Large intestine (tissue), 3 donors: Measurements from ENCODE around the gene NUP210L. TPM values are rescaled to one million over a fixed set of nuclear protein-coding genes. Genes with fewer than 3 reads are reported as not detected.
A peak's percentile ranks its signal among the peaks of the same experiment; 100 is the strongest.

Experiments used
- DNase-seq, 2 donors: peaks; one replicate each; pipeline versions ENCODE4 v3.0.0 to v3.0.0-alpha.2; 2013
- H3K27ac ChIP-seq: one replicate; pipeline ENCODE4 v1.5.1; 2013; ENCODE audit warnings: low read length
- H3K27me3 ChIP-seq: 2 replicates; pipeline ENCODE4 v1.6.1; 2013; ENCODE audit warnings: low read length; ENCODE audit not compliant: control insufficient read depth, insufficient read depth
- H3K36me3 ChIP-seq: 2 replicates; pipeline ENCODE4 v1.6.1; 2013; ENCODE audit warnings: low read length; ENCODE audit not compliant: control insufficient read depth, insufficient read depth
- H3K4me1 ChIP-seq: one replicate; pipeline ENCODE4 v1.6.1; 2013; ENCODE audit warnings: low read length; ENCODE audit not compliant: control insufficient read depth, insufficient read depth
- H3K4me3 ChIP-seq: one replicate; pipeline ENCODE4 v1.5.1; 2013; ENCODE audit warnings: low read length
- H3K9me3 ChIP-seq: one replicate; pipeline ENCODE4 v1.6.1; 2013; ENCODE audit warnings: mild to moderate bottlenecking, low read depth, low read length, moderate library complexity; ENCODE audit not compliant: control insufficient read depth
- WGBS: methylation state at CpG from one replicate; pipeline ENCODE4 v1.1.5; 2013; ENCODE audit warnings: low lambda C conversion rate; ENCODE audit not compliant: insufficient coverage; 5-methylcytosine and 5-hydroxymethylcytosine counted together
- polyA plus RNA-seq: library from polyadenylated mRNA; unstranded; fragments of 120-200 nt; gene quantifications from one replicate; pipeline ENCODE4 v1.2.1, GENCODE V29; 2013

Gene NUP210L
- polyA plus RNA-seq, 1 donor: 0.03 TPM

DNA sequence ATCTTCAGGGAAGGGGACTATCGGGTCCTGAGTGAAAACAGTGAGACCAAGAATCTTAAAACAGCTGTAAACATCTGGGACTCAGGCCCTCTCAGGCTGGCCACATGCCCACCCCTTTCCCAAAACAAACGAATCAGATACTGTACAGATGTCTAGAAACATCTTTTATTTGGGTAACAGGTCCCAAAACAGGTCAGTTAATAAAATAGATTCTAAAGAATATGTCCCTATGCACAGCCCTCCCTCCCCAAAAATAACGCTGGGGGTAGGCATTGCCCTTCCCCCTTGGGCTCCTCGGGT lies 196.0 kb downstream of the NUP210L start:
- peaks cover 28% of the 10 kb centered on the region for H3K36me3 ChIP-seq
- no peaks in the 10 kb centered on the region for H3K27me3 ChIP-seq
- DNase-seq: no peak
- peak overlapping the region; percentile 14 for H3K27ac ChIP-seq
- 0% methylated on average over 1 of the region's 4 CpGs for WGBS
- no peaks in the 10 kb centered on the region for H3K9me3 ChIP-seq
- peak overlapping the region; percentile 19 for H3K4me3 ChIP-seq
- peaks cover 37% of the 10 kb centered on the region for H3K4me1 ChIP-seq

DNA sequence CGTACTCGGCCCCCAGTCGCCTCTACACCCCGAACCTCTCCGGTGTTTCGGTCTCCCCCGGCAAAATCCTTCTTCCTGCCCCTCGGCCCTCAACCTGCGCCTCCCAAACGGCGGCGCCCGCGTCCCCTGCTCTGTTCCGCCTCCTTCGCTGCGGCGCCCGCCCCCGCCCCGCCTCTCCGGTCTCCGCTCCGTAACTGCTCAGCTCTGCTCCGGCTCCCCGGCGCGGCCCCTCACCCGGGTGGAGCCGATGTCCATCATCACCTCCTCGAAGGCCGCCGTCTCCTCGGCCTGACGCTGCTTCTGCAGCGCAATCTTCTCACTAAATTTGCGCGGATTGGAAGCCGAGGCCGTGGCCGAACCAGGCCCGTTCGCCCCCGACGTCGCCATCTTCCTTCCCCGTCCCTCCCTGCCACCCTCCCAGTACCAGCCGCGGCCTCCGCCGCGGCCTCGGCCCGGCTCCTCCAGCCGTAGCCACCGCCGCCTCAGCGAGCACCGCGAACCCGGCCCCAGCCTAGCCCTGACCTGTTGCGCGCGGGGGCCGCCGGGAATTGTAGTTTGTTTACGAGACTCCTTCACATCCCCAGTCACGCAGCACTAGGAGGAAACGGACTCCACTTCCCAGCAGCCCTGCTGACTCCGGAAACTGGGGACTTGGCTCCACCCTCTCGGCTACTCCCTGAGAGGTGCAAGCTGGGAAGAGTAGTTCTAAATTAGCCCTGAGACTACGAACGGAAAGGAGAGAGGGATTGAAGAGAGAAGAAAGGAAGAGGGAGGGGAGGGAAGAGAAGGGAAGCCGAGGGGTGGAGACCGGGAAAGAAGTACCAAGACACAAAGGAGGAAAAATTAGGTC lies 196.5 kb downstream of the NUP210L start, which contains the start of gene CRTC2:
Gene CRTC2, minus strand, starts transcription at position 502 of the 850 bp plus-strand sequence. Its CDS starts 115 bp downstream, at position 387.
- WGBS: 5% methylated on average over 4 of the region's 75 CpGs
- H3K27me3 ChIP-seq: no peaks in the 10 kb centered on the region
- H3K9me3 ChIP-seq: no peaks in the 10 kb centered on the region
- H3K4me1 ChIP-seq: peaks cover 37% of the 10 kb centered on the region
- DNase-seq: peak; percentile 98 to 99
- H3K27ac ChIP-seq: peak within 1 kb of the TSS; percentile 77
- H3K4me3 ChIP-seq: peak within 1 kb of the TSS; percentile 80
- H3K36me3 ChIP-seq: peaks cover 34% of the 10 kb centered on the region

DNA sequence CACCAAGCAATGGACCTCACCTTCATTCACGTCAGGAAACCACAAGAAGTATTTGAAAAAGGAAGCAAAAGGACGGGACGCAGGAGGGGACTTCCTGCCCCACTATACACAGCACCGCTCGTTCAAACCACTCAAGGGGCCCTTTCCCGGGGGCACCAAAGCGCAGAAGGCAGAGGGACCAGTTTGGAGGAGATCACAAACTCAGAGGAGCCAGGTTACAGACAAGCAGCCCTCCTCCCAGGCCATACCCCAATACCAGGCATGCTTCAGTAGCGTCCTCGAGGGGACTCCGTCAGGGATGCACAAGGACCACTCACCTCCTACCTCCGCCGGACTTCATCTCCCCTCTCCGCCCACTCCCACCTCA lies 197.1 kb downstream of the NUP210L start:
- Histone ChIP-seq H3K27ac (peak overlapping the region; percentile 77), H3K4me3 (peak overlapping the region; percentile 80), H3K36me3 (peaks cover 36% of the 10 kb centered on the region), H3K27me3 (no peaks in the 10 kb centered on the region), H3K9me3 (no peaks in the 10 kb centered on the region), H3K4me1 (peaks cover 37% of the 10 kb centered on the region)
- WGBS: no CpG with 5 or more reads among the region's 13 CpGs
- no peak for DNase-seq

DNA sequence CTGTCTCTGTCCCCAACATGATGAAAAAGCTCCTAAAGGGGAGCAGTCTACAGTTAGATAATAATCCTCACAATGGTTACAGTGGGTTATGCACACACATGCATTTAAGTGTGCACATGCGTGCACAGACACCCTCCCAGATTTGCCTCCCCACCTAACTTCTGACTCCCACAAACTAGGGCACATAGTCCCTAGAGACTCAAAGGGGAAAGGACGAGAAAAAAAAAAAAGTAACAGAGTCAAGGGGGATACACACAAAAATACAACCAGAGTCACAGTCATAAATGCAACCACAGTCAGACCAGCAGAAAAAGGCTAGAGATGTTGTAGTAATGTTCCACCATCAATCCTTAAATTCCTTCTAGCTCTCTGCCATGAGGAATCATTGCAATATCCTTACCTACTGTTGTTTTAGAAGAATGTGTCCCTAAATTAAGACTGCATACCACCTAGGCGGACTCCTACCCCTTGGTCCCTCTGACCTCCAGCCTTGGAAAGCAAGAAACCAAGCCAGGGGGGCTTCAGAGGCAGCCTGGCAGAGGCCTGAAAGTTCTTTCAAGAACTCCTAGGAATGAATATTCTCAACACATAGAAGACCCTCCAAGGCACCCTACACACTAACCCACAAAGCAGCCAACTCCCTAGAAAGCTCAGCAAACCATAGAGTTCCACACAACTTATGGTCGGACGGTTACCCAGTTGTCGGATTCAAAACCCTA lies 197.7 kb downstream of the NUP210L start:
- WGBS: no CpG with 5 or more reads among the region's 6 CpGs
- Histone ChIP-seq H3K9me3 (no peaks in the 10 kb centered on the region), H3K27ac (peak overlapping the region; percentile 77), H3K27me3 (no peaks in the 10 kb centered on the region), H3K4me1 (peaks cover 32% of the 10 kb centered on the region), H3K4me3 (peak overlapping the region; percentile 80), H3K36me3 (peaks cover 42% of the 10 kb centered on the region)
- DNase-seq: no peak

DNA sequence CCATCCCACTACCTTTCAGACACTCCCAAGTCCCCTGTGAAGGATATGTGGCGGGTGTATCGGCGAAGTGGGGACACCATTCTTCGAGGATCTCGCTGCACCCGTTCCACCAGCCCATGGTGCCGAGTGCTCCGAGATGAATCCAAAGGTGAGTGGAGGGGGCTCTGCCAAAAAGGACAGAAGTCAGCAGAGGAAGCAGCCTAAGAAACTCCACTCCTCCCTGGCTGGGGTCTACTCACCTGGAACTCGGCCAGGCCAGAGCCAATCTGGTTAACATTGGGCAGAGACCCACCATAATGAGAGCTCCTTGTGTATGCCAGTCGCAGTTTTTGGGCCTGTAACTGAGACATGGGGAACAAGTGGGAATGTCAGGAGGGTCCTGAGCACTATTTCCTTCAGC lies 200.0 kb downstream of the NUP210L start:
- Histone ChIP-seq H3K27me3 (no peaks in the 10 kb centered on the region), H3K4me3 (no peak overlapping the region), H3K27ac (no peak overlapping the region), H3K9me3 (no peaks in the 10 kb centered on the region), H3K36me3 (peaks cover 50% of the 10 kb centered on the region), H3K4me1 (peaks cover 23% of the 10 kb centered on the region)
- no peak for DNase-seq
- WGBS: no CpG with 5 or more reads among the region's 10 CpGs

DNA sequence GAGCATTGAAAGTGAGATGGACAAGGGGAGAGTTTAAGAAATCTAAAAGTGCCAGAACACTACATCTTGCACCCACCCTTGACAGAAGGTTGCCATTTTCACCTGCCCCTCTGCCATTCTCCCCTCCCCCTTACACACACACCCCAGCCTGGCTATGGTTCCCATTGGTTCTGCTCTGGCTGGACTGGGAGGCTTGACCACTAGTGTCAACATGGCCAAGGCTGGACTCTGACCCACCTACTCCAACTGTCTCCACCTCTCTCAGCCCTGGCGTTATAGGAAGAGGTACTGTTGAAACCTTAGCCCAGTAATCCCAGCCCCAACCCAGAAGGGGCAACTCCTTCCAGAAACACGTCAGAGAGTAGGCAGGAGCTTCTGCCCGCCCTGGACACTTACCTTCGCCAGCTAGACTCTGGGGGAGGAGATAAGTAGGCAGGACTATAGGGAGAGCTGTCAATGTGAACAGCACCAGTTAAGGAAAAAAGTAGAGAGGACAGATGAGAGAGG lies 201.0 kb downstream of the NUP210L start:
- Histone ChIP-seq H3K9me3 (no peaks in the 10 kb centered on the region), H3K4me3 (no peak overlapping the region), H3K36me3 (peaks cover 51% of the 10 kb centered on the region), H3K27ac (no peak overlapping the region), H3K27me3 (no peaks in the 10 kb centered on the region), H3K4me1 (peaks cover 23% of the 10 kb centered on the region)
- WGBS: no CpG with 5 or more reads among the region's 4 CpGs
- DNase-seq: no peak

DNA sequence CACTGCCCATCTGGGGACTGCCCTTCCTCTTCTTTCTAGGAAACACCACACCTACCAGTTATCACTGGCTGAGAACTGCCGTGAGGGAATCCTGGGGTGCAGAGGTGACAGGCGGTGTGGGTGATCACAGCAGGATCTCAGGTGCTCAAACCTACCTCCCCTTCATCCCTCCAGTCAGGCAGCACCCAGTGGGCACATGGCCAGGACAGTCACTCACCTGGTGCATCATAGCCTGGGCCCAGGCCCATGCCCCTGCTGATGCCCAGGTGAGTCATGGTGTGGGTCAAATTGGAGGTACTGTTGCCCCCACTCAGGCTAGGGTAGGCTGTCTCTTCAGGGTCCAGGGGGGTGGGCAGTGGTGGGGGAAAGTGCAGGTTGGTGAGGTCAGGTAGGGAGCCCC lies 203.1 kb downstream of the NUP210L start:
- Histone ChIP-seq H3K4me3 (no peak overlapping the region), H3K36me3 (peaks cover 64% of the 10 kb centered on the region), H3K27ac (no peak overlapping the region), H3K27me3 (no peaks in the 10 kb centered on the region), H3K9me3 (no peaks in the 10 kb centered on the region), H3K4me1 (peaks cover 16% of the 10 kb centered on the region)
- no CpG with 5 or more reads among the region's 2 CpGs for WGBS
- no peak for DNase-seq

DNA sequence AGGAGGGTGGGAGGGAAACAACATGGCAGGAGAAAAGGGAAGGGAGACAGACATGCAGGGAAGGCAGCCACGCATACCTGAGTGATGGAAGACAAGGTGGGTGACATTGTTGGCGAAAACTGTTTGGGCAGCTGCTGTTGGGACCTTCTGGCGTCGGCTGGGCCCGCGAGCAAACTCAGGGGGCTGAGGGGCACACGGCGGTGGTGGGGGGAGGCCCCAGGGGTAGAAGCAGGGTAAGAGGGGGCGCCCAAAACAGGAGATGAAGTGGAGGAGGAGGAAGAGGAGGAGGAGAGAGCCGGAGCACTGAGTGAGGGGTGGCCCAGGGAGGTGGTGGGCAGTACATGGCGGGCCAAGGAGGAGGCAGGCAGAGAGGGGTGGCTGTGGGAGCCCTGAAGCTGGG lies 203.7 kb downstream of the NUP210L start:
- 100% methylated on average over 4 of the region's 11 CpGs for WGBS
- Histone ChIP-seq H3K36me3 (peaks cover 64% of the 10 kb centered on the region), H3K27ac (no peak overlapping the region)

DNA sequence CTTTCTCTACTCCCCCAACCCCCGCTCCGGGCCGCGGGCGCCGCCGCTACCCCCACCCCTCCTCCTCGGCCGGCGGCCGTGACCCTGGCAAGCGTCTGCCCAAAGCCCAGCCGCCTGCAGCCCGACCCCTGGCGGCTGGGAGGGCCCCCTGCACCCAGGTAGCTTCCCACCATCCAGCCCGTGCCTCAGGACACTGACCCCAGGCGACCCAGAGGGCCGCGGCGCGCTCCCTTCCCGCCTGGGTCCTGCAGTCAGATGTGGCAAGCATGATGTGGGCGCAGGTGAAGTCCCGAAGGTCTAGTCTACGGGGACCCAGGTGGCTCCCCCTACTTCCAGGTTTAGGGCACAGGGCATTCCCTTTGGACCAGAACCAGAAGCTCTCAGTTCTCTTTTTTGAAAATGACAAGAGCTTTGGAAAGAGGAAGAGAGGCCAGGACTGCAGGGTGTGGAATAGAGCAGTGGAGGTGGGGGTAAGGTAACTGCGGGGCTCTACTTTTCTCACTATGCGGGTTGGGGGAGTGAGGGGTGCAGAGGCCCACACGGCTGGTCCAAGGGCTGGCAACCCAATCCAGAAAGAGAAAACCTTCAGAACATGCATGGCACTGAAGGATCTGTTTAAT lies 208.1 kb downstream of the NUP210L start, which contains the start of gene DENND4B:
Gene DENND4B, minus strand, starts transcription at position 97 of the 620 bp plus-strand sequence. CDS start 2,344 bp downstream, outside the sequence.
- peaks cover 58% of the 10 kb centered on the region for H3K36me3 ChIP-seq
- WGBS: no CpG with 5 or more reads among the region's 28 CpGs
- peak; percentile 79 to 81 for DNase-seq

More for the DNA sequence above, 203.7 kb downstream of the NUP210L start:
- Histone ChIP-seq H3K27me3 (no peaks in the 10 kb centered on the region), H3K9me3 (no peaks in the 10 kb centered on the region), H3K4me3 (no peak overlapping the region), H3K4me1 (peaks cover 12% of the 10 kb centered on the region)
- DNase-seq: no peak

More for the DNA sequence above, 208.1 kb downstream of the NUP210L start, which contains the start of gene DENND4B:
- H3K9me3 ChIP-seq: no peaks in the 10 kb centered on the region
- peak within 1 kb of the TSS; percentile 83 for H3K27ac ChIP-seq
- H3K4me3 ChIP-seq: peak within 1 kb of the TSS; percentile 94
- no peaks in the 10 kb centered on the region for H3K27me3 ChIP-seq
- peaks cover 14% of the 10 kb centered on the region for H3K4me1 ChIP-seq
